HG03469 (cell line): Measurements from ENCODE around the gene ERI3.

ENCODE experiments used
- ATAC-seq: cut with Tn5 transposase; IDR thresholded peaks from one replicate; pipeline ENCODE4 v1.9.1; 2021; ENCODE audit warnings: mild to moderate bottlenecking, moderate library complexity, moderate number of reproducible peaks; ENCODE audit not compliant: unreplicated experiment

The ERI3 gene

GRCh38 chr1:44318097-44319088 is 36.7 kb downstream of the ERI3 start:
- no peak for ATAC-seq

GRCh38 chr1:44316231-44316759 is 38.8 kb downstream of the ERI3 start:
- ATAC-seq, result no peak

- no peak for ATAC-seq
Observed at GRCh38 chr1:44315521-44315920, 39.5 kb downstream of the ERI3 start.

- ATAC-seq, result no peak
Observed at GRCh38 chr1:44314452-44314851, 40.6 kb downstream of the ERI3 start.

GRCh38 chr1:44313265-44313918 is 41.7 kb downstream of the ERI3 start:
- ATAC-seq, result no peak

- ATAC-seq, result no peak
Observed at GRCh38 chr1:44312399-44313196, 42.5 kb downstream of the ERI3 start.

GRCh38 chr1:44310006-44310405 is 45.1 kb downstream of the ERI3 start:
- ATAC-seq, result no peak

DNA sequence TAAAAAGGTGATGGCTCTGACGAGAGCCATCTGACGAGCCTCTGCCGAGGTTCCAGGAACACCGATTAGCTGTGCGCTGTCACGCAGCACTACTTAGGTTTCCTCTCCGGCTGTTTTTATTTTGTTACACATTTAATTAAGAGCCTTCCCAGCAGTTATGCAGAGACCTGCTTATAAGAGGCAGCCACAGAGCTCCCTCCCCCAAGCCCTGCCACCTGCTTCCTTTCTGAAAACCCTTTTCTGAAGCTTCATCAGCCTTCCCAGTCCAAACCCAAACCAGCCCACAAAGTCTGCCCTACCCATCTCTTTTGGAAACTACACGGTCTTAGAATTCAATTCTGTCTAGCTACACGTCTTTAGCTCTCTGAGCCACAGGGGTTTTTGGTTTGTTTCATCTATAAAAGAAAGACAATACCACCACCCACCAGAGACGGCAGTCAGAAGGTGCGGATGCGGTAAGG is 49.1 kb downstream of the ERI3 start:
- no peak for ATAC-seq

DNA sequence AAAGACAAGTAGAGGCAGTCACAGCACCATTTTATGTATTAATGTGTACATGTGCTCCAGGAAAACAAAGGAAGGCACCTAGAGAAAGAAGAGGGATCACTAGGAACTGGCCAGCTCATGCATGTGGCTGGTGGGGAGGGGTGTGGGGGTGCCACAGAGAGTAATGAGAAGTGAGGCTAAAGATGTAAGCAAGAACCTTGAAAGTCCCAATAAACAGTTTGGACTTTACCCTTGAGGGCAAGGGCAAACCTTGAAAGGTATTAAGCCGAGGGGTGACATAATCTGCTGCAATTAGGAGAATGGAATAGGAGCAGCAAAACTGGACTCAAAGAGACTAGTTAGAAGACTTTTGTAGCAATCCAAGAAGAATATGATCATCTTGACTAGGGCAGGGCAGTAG is 51.5 kb downstream of the ERI3 start:
- ATAC-seq, result no peak

DNA sequence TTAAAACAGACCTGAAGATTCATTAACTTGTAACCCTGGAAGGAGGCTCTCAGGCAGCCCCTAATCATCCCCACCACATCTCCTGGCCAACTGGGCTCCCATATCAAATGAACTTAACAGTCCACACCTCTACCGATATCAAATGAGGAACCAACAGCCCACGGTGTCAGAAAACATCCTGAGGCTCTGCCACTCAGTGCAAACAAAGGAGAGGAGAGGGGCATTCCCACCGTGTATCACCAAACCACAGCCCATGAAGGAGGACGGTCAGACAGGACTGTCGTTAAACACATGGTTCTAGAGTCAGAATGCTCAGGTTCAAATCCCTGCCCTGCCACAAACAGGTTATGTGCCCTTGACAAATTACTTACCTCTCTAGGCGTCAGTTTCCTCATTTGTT is 52.5 kb downstream of the ERI3 start:
- no peak for ATAC-seq

GRCh38 chr1:44301442-44301841 is 53.6 kb downstream of the ERI3 start:
- ATAC-seq, result no peak

- ATAC-seq, result no peak
Observed at GRCh38 chr1:44300852-44301251, 54.2 kb downstream of the ERI3 start.

DNA sequence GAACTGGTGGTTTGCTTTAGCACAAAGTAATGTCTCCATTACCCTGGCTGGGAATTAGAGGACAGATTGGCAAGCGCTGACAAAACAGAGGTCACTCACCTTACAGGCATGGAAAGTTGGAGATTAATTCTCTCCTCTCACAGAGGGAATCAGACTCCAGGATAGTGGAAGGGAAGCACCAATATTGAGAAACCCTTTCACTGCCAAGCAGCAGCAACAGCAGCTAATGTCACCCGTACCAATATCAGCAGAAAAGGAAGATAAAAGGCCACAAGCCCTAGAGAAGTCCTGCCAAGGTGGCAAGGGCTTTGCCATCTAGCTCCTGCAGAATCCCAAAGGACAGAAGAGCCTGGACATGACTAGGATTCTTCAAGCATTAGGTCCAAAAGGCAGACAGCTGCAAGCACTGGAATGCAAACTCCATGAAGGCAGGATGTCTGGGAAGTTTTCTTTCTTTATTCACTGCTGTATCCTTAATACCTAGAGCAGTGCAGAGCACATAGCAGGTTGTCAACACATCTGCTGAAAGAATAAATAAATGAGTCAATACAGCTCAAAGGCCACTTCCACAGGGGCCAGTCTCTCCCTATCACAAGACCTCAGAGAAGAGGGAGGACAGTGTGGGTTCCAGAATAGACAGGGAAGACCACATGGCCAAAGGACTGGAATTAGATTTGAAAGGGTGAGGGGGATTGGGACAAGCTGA is 57.2 kb downstream of the ERI3 start:
- no peak for ATAC-seq

GRCh38 chr1:44296806-44297205 is 58.3 kb downstream of the ERI3 start:
- ATAC-seq, result no peak

GRCh38 chr1:44296086-44296485 is 59.0 kb downstream of the ERI3 start:
- ATAC-seq, result no peak

GRCh38 chr1:44294588-44295007 is 60.5 kb downstream of the ERI3 start:
- ATAC-seq, result no peak

DNA sequence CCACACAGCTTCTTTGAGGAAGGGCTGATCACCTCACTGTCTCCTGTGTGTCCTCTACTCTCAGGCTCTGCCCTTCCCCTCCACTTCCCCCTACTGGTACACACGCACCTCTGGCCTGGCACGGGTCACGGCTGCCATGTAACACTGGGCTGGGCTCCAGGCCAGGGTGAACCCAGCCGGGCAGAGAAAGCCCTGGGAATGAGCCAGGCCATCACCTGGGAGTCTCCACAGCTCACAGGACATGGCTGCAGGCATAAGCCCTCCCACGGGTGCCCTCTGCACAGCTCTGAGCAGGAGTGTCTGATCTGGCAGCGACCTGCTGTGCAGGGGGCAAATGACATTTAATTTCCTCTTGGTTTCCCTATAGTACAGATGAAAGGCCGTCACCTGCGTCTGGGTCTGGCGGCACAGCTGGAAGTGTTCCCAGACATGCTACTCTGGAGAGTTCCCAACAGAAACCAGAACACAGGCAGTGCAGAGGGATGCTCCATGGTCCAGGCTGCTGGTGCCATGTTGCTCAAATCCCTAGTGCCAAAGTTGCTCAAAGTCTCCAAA is 61.2 kb downstream of the ERI3 start:
- ATAC-seq, result no peak

GRCh38 chr1:44292651-44293050 is 62.4 kb downstream of the ERI3 start:
- no peak for ATAC-seq

DNA sequence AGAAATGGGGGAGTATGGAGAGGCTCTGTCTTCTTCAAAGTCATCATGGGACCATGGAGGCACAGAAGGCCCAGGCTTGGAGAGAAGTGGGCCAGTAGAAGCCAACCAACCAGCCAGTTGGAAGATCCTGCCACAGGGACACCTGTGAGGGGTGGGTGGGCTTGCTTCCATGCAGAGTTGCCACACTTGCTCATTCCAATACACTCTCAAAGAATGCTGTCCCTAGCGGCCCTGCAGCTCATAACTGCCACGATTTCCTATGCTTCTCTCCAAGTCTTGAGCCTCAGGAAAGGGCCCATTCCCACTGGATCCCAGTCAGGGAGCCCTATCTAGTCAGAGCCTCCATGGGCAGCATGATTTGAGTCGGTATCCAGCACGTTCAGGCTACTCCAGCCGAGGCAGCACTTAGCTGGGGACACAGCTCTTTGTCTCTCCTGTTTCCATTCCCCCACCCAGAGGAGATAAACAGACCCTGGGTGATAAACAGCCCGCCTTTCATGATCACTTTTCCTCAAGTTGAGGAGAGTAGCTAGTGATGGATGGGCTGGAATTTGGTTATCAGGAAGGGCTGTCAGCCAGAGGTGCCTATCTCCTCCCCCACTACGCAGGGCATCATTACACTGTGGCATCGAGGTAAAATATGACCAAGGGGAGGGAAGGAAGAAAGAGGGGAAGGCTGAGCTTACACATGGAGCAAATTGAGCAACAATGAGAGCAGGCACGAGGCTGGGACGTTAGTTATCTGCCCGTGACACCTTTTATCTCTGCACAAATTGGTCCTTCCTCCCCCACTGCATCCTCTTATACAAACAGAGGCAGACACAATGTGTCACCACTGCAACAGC is 64.6 kb downstream of the ERI3 start:
- ATAC-seq, result no peak
